GM12878 (cell line): ENCODE results near the gene DYSF.

ENCODE experiments used
- EP300 ChIP-seq, 2 experiments: fragments of 150-350 bp in 1 of 2; IDR thresholded peaks; 2 replicates each; pipeline ENCODE4 v1.6.1; 2011 to 2012; ENCODE audit warnings: low read depth in 2 of 2, low read length in 2 of 2, borderline replicate concordance in 1 of 2, improper control_type of control experiment in 1 of 2, inconsistent platforms in 1 of 2; ENCODE audit not compliant: control insufficient read depth in 1 of 2
- NRF1 ChIP-seq: conservative IDR thresholded peaks from 2 replicates; pipeline ENCODE4 v1.6.1; 2011; ENCODE audit warnings: mild to moderate bottlenecking, low read depth, low read length, improper control_type of control experiment
- PAX8 ChIP-seq: fragments of 450-650 bp; IDR thresholded peaks from 2 replicates; pipeline ENCODE4 v1.6.1; 2017; ENCODE audit warnings: mild to moderate bottlenecking, moderate library complexity
- TF ChIP-seq, protein P1 (sequence below): fragments of 450-650 bp; IDR thresholded peaks from 2 replicates; pipeline ENCODE4 v1.6.1; 2017; ENCODE audit warnings: low read depth, mild to moderate bottlenecking, moderate library complexity

DNA sequence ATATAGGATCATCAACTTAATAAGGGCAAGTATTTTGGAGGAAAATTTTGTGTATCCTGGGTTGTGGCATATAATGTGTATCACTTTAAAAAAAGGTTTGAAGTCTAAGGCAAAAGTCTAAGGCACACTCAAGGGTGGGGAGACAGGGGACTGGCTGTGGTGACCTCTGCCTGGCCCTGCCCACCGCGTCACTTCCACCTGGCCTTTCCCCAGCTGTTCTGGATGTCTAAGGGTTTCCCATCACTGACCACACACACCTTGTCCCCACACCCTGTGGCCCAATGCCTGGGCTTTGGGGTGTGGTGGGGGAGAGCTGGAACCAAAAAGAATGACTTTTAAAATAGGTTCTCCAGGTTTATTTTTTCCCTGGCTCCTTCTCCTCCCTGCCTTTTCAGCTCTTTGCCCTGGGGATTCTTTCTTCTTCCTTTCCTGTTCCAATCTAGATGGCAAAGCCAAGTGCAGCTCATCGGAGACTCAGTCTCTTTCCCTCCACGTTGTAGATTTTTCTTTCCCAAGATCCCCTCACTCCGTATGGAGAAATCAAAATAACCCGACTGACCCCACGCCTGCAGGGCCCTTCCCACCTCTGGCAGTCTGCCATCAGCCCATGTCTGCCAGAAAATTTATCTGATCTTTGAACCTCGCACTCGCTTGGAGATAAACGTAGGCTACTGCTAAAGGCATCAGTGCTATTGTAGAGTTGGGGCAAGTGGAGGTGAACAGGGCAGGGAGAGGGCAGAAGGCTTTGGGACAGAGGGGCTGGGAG is 257.2 kb downstream of the DYSF start:
- TF ChIP-seq EP300 (IDR thresholded peaks at IDR 0.05; ENCODE audit: borderline replicate concordance in 1 of 2, control insufficient read depth in 1 of 2, low read depth in 2 of 2, low read length in 2 of 2) (no peak), PAX8 (no peak), NRF1 (no peak)
- TF ChIP-seq, protein P1, sequence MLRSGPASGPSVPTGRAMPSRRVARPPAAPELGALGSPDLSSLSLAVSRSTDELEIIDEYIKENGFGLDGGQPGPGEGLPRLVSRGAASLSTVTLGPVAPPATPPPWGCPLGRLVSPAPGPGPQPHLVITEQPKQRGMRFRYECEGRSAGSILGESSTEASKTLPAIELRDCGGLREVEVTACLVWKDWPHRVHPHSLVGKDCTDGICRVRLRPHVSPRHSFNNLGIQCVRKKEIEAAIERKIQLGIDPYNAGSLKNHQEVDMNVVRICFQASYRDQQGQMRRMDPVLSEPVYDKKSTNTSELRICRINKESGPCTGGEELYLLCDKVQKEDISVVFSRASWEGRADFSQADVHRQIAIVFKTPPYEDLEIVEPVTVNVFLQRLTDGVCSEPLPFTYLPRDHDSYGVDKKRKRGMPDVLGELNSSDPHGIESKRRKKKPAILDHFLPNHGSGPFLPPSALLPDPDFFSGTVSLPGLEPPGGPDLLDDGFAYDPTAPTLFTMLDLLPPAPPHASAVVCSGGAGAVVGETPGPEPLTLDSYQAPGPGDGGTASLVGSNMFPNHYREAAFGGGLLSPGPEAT: no peak
